H1 (cell line): ENCODE results near the gene MAPK8. TPM values are rescaled to one million over a fixed set of nuclear protein-coding genes. Genes with fewer than 3 reads are reported as not detected.

ENCODE experiments used
- CTCF ChIA-PET: fragments of 300-600 bp; sonication (Branson Sonifier 250); formaldehyde crosslinking; loops from one replicate; lab custom pipeline; 2021; ENCODE audit not compliant: partially characterized antibody; lab: Charles Lee
- POLR2A ChIA-PET: fragments of 300-600 bp; sonication (Branson Sonifier 250); formaldehyde crosslinking; loops from one replicate; lab custom pipeline; 2021; ENCODE audit warnings: inconsistent platforms; ENCODE audit not compliant: partially characterized antibody; lab: Charles Lee
- DNase-seq, 2 experiments: peaks; one replicate each; pipeline versions ENCODE4 v3.0.0 to v3.0.0-alpha.2; 2010 to 2022; ENCODE audit warnings: low spot score in 2 of 2, low read depth in 1 of 2, mixed read lengths in 1 of 2
- FAIRE-seq: peaks from 2 replicates; lab custom pipeline; 2011; peaks lifted over from hg19 to GRCh38; lab: Jason Lieb, UNC
- H2AFZ ChIP-seq: 2 replicates; pipeline ENCODE4 v1.8.1; 2012; ENCODE audit warnings: low read length, inconsistent platforms
- H2AK5ac ChIP-seq: 2 replicates; pipeline ENCODE4 v1.6.1; 2013; ENCODE audit warnings: low read depth, low read length
- H2BK120ac ChIP-seq: replicated peaks from 2 replicates; pipeline ENCODE3; 2013; ENCODE audit warnings: low read depth, low read length, inconsistent platforms
- H2BK12ac ChIP-seq: 2 replicates; pipeline ENCODE4 v1.6.1; 2013; ENCODE audit warnings: low read depth, low read length
- H2BK15ac ChIP-seq: 2 replicates; pipeline ENCODE4 v1.6.1; 2013; ENCODE audit warnings: low read length
- H2BK20ac ChIP-seq: 2 replicates; pipeline ENCODE4 v1.6.1; 2013; ENCODE audit warnings: low read length
- H2BK5ac ChIP-seq: 2 replicates; pipeline ENCODE4 v1.6.1; 2013; ENCODE audit warnings: low read depth, low read length
- H3K14ac ChIP-seq: 2 replicates; pipeline ENCODE4 v1.6.1; 2013; ENCODE audit warnings: inconsistent platforms; ENCODE audit not compliant: insufficient read length
- H3K18ac ChIP-seq: 2 replicates; pipeline ENCODE4 v1.6.1; 2013; ENCODE audit warnings: low read length; ENCODE audit errors: extremely low read depth
- H3K23ac ChIP-seq: 2 replicates; pipeline ENCODE4 v1.6.1; 2013; ENCODE audit warnings: inconsistent platforms; ENCODE audit not compliant: insufficient read length
- H3K23me2 ChIP-seq: 2 replicates; pipeline ENCODE4 v1.6.1; 2013; ENCODE audit warnings: low read depth, low read length
- H3K27ac ChIP-seq: 2 replicates; pipeline ENCODE4 v1.6.1; 2011; ENCODE audit warnings: low read depth, low read length, inconsistent platforms
- H3K27me3 ChIP-seq, 4 experiments: replicated peaks in 1 of 4; 1 replicate in 1 of 4; 2 replicates in 3 of 4; pipeline versions ENCODE4 v1.6.1 to v1.8.1; 2011 to 2013; ENCODE audit warnings: low read length in 3 of 4, mild to moderate bottlenecking in 3 of 4, inconsistent platforms in 2 of 4, mixed read lengths in 2 of 4, moderate library complexity in 1 of 4; ENCODE audit not compliant: control insufficient read depth in 3 of 4, insufficient read depth in 3 of 4; ENCODE audit errors: extremely low read depth in 1 of 4
- H3K36me3 ChIP-seq, 4 experiments: 2 replicates each; pipeline versions ENCODE4 v1.6.1 to v1.8.1; 2011 to 2013; ENCODE audit warnings: mild to moderate bottlenecking in 4 of 4, low read length in 3 of 4, moderate library complexity in 2 of 4, control low read depth in 1 of 4, inconsistent platforms in 1 of 4; ENCODE audit not compliant: insufficient read depth in 4 of 4, control insufficient read depth in 2 of 4
- H3K4ac ChIP-seq: replicated peaks from 2 replicates; pipeline ENCODE3; 2013; ENCODE audit warnings: low read length, low read depth, mixed read lengths, inconsistent platforms; ENCODE audit not compliant: insufficient read length
- H3K4me1 ChIP-seq, 4 experiments: replicated peaks in 1 of 4; 1 replicate in 1 of 4; 2 replicates in 3 of 4; pipeline versions ENCODE4 v1.6.1 to v1.8.1; 2011 to 2013; ENCODE audit warnings: low read length in 3 of 4, inconsistent platforms in 2 of 4, mixed read lengths in 1 of 4; ENCODE audit not compliant: insufficient read depth in 4 of 4, control insufficient read depth in 3 of 4
- H3K4me2 ChIP-seq, 2 experiments: 2 replicates each; pipeline versions ENCODE4 v1.6.1 to v1.8.1; 2011 to 2013; ENCODE audit warnings: low read depth in 2 of 2, low read length in 2 of 2, control low read depth in 1 of 2, inconsistent platforms in 1 of 2, mild to moderate bottlenecking in 1 of 2; ENCODE audit not compliant: insufficient read depth in 1 of 2
- H3K4me3 ChIP-seq, 4 experiments: fragments of 200-600, 300-600 bp in 1 of 4; sonication (generic), shearing (Covaris generic), sonication (Bioruptor Twin) in 1 of 4; 2 replicates each; pipeline versions ENCODE4 v1.5.1 to v1.8.1; 2011 to 2016; ENCODE audit warnings: low read length in 4 of 4, low read depth in 3 of 4, control low read depth in 2 of 4, inconsistent platforms in 2 of 4, mild to moderate bottlenecking in 2 of 4, mixed read lengths in 1 of 4, moderate library complexity in 1 of 4; ENCODE audit not compliant: insufficient read depth in 2 of 4; ENCODE audit errors: extremely low read depth in 1 of 4
- H3K56ac ChIP-seq: replicated peaks from 2 replicates; pipeline ENCODE3; 2013; ENCODE audit warnings: low read depth, mild to moderate bottlenecking, mixed read lengths, low read length, inconsistent platforms; ENCODE audit not compliant: insufficient read length
- H3K79me1 ChIP-seq: 2 replicates; pipeline ENCODE4 v1.6.1; 2013; ENCODE audit warnings: low read depth, low read length, control low read depth
- H3K79me2 ChIP-seq, 2 experiments: 2 replicates each; pipeline versions ENCODE4 v1.6.1 to v1.8.1; 2012 to 2013; ENCODE audit warnings: low read length in 2 of 2, mild to moderate bottlenecking in 2 of 2, inconsistent platforms in 1 of 2; ENCODE audit not compliant: insufficient read depth in 2 of 2, control insufficient read depth in 1 of 2
- H3K9ac ChIP-seq, 4 experiments: replicated peaks in 1 of 4; 1 replicate in 1 of 4; 2 replicates in 3 of 4; pipeline versions ENCODE4 v1.6.1 to v1.8.1; 2011 to 2013; ENCODE audit warnings: low read depth in 3 of 4, low read length in 3 of 4, control low read depth in 2 of 4, mild to moderate bottlenecking in 2 of 4, moderate library complexity in 2 of 4, inconsistent platforms in 1 of 4; ENCODE audit errors: extremely low read depth in 1 of 4
- H3K9me3 ChIP-seq, 2 experiments: 2 replicates each; pipeline versions ENCODE4 v1.6.1 to v1.8.1; 2012 to 2013; ENCODE audit warnings: mild to moderate bottlenecking in 2 of 2, moderate library complexity in 2 of 2, control low read depth in 1 of 2, inconsistent platforms in 1 of 2, low read depth in 1 of 2, low read length in 1 of 2, mixed read lengths in 1 of 2; ENCODE audit not compliant: insufficient read depth in 2 of 2
- H4K20me1 ChIP-seq, 2 experiments: replicated peaks in 1 of 2; 2 replicates each; pipeline versions ENCODE3 to v1.8.1; 2011 to 2013; ENCODE audit warnings: inconsistent platforms in 2 of 2, low read length in 2 of 2, mild to moderate bottlenecking in 1 of 2; ENCODE audit not compliant: insufficient read depth in 2 of 2, control insufficient read depth in 1 of 2
- H4K5ac ChIP-seq: 2 replicates; pipeline ENCODE4 v1.6.1; 2013; ENCODE audit warnings: low read length, low read depth, mixed read lengths, inconsistent platforms; ENCODE audit not compliant: insufficient read length
- H4K8ac ChIP-seq: 2 replicates; pipeline ENCODE4 v1.8.0; 2013; ENCODE audit warnings: mild to moderate bottlenecking, moderate library complexity, low read length, inconsistent platforms; ENCODE audit not compliant: insufficient read depth; ENCODE audit errors: extremely low read depth
- H4K91ac ChIP-seq: replicated peaks from 2 replicates; pipeline ENCODE3; 2013; ENCODE audit warnings: low read length, mixed read lengths, inconsistent platforms; ENCODE audit not compliant: insufficient read length
- CBX5 ChIP-seq: fragments of 300-800, 300-1000 bp; sonication (generic); IDR thresholded peaks from 2 replicates; pipeline ENCODE4 v1.7.1; 2016; ENCODE audit warnings: antibody characterized with exemption, low read length, low read depth
- CEBPB ChIP-seq: IDR thresholded peaks from 2 replicates; pipeline ENCODE4 v1.6.1; 2012; ENCODE audit warnings: low read depth, low read length
- MAX ChIP-seq: IDR thresholded peaks from 2 replicates; pipeline ENCODE4 v1.6.1; 2012; ENCODE audit warnings: inconsistent platforms
- POLR2A ChIP-seq, 2 experiments: IDR thresholded peaks; 1 replicate in 1 of 2; 2 replicates in 1 of 2; pipeline ENCODE4 v1.6.1; 2011; ENCODE audit warnings: low read depth in 2 of 2, low read length in 2 of 2, mild to moderate bottlenecking in 2 of 2; ENCODE audit errors: control extremely low read depth in 1 of 2
- RBBP5 ChIP-seq: IDR thresholded peaks from 2 replicates; pipeline ENCODE4 v1.7.1; 2012; ENCODE audit warnings: low read depth, mild to moderate bottlenecking, inconsistent platforms, low read length, moderate library complexity, borderline replicate concordance
- SIN3A ChIP-seq, 2 experiments: IDR thresholded peaks in 1 of 2; conservative IDR thresholded peaks in 1 of 2; 2 replicates each; pipeline ENCODE4 v1.6.1; 2011 to 2012; ENCODE audit warnings: low read length in 2 of 2, improper control_type of control experiment in 1 of 2, low read depth in 1 of 2, mild to moderate bottlenecking in 1 of 2
- SRF ChIP-seq: IDR thresholded peaks from 2 replicates; pipeline ENCODE4 v1.6.1; 2011; ENCODE audit warnings: mild to moderate bottlenecking, low read depth, low read length, moderate library complexity
- TAF1 ChIP-seq: IDR thresholded peaks from 2 replicates; pipeline ENCODE4 v1.6.1; 2011; ENCODE audit warnings: mild to moderate bottlenecking, low read depth, low read length
- WGBS, 2 experiments: shearing (Covaris generic) in 1 of 2; methylation state at CpG; one replicate each; pipeline versions ENCODE4 v1.1.6 to v1.1.7; 2013 to 2015; ENCODE audit warnings: low lambda C conversion rate in 2 of 2, mixed read lengths in 2 of 2, inconsistent platforms in 1 of 2, low coverage in 1 of 2, missing lambda C conversion rate in 1 of 2; ENCODE audit not compliant: insufficient replicate concordance in 2 of 2, insufficient coverage in 1 of 2, insufficient read length in 1 of 2; ENCODE audit errors: extremely low coverage in 1 of 2, missing lambda C conversion rate in 1 of 2; 5-methylcytosine and 5-hydroxymethylcytosine counted together
- polyA plus RNA-seq, 7 experiments: library from polyadenylated mRNA; depleted of rRNA in 3 of 7; stranded (reverse) in 5 of 7; unstranded in 2 of 7; fragments of >200 nt in 5 of 7; fragments of 200-250 nt in 2 of 7; gene quantifications; 1 replicate in 5 of 7; 2 replicates in 1 of 7; 4 replicates in 1 of 7; pipeline versions ENCODE4 v1.2.1 to v1.2.3, GENCODE V29; 2011 to 2013; ENCODE audit warnings: missing spikeins in 2 of 7, mixed read lengths in 2 of 7
- total RNA-seq: library from RNA; stranded (reverse); fragmentation: NEBNext Ultra II Directional; extraction: Animal tissue kit (Norgen Biotek cat#: 25700); gene quantifications from 2 replicates; pipeline ENCODE4 v1.2.1, GENCODE V29; 2021

The MAPK8 gene
- total and polyA plus RNA-seq, 2 of the 8 experiments (the other 6 are each of a cell fraction or from before 2014, with no cell fraction given) = 23.3 to 71.3 TPM

- POLR2A ChIA-PET = no interaction called here
- peaks cover 0 to 7% (median 1%) of the 10 kb centered on the region in 4 experiments; a peak in 2 of 7 replicates for H3K4me1 ChIP-seq
- no peak overlapping the region for H2BK120ac ChIP-seq
- H3K23ac ChIP-seq = no peak overlapping the region
- no peak overlapping the region for H3K9ac ChIP-seq
- no peak for FAIRE-seq
- no peak overlapping the region for H3K56ac ChIP-seq
- H3K4ac ChIP-seq = no peak overlapping the region
- no peak overlapping the region for H2BK15ac ChIP-seq
- H3K4me3 ChIP-seq = no peak overlapping the region
- H3K9me3 ChIP-seq = no peaks in the 10 kb centered on the region
- no peak overlapping the region for H2BK5ac ChIP-seq
- no peak overlapping the region for H3K14ac ChIP-seq
- no peak overlapping the region for H3K4me2 ChIP-seq
- H3K18ac ChIP-seq = no peak overlapping the region
- no peak overlapping the region for H3K27ac ChIP-seq
- no peaks in the 10 kb centered on the region for H3K27me3 ChIP-seq
- H2AK5ac ChIP-seq = no peak overlapping the region
- H3K23me2 ChIP-seq = peaks cover 2% of the 10 kb centered on the region; the same call in 1 of the 2 replicates
- TF ChIP-seq MAX (no peak), RBBP5 (no peak), POLR2A (IDR thresholded peaks at IDR 0.05; ENCODE audit: control extremely low read depth in 1 of 2, low read depth in 2 of 2, low read length in 2 of 2) (no peak), SRF (no peak), CEBPB (no peak), SIN3A (conservative IDR thresholded peaks at IDR 0.05 in 1 of 2, IDR thresholded peaks at IDR 0.05 in 1 of 2; ENCODE audit: low read depth in 1 of 2, low read length in 2 of 2) (no peak), TAF1 (no peak), CBX5 (no peak)
- TF ChIP-seq, all 59 proteins: peak for 0
- no peaks in the 10 kb centered on the region for H3K79me1 ChIP-seq
- WGBS, 2 experiments = 90% methylated on average over 2 of the region's 2 CpGs; no CpG with 5 or more reads in 1 of the 2 experiments
- no peaks in the 10 kb centered on the region for H4K20me1 ChIP-seq
- no peak overlapping the region for H2BK20ac ChIP-seq
- no peak overlapping the region for H4K91ac ChIP-seq
- no peaks in the 10 kb centered on the region for H3K79me2 ChIP-seq
- H4K8ac ChIP-seq = no peak overlapping the region
- no peak overlapping the region for H2AFZ ChIP-seq
- no peaks in the 10 kb centered on the region; a peak in 1 of 8 replicates for H3K36me3 ChIP-seq
- no peak overlapping the region for H2BK12ac ChIP-seq
- CTCF ChIA-PET = interaction anchor here (4.2 kb wide), 1 partner anchor 16 kb away, joined by 27 read pairs; no protein-coding TSS in a partner anchor
- no peak for DNase-seq
- H4K5ac ChIP-seq = no peak overlapping the region
Measured at GRCh38 chr10:48273741-48274140, 32.7 kb upstream of the MAPK8 start.
